ENCODE measurements around the gene CABLES1.

CABLES1 gene

GRCh38 chr18:23169673-23170044 is 34.4 kb downstream of the CABLES1 start:
- no peak for DNase-seq (ENCODE audit: low read depth in 3 of 3)

- DNase-seq (ENCODE audit: low read depth in 3 of 3) = no peak
These were observed 34.9 kb downstream of the CABLES1 start for GRCh38 chr18:23170137-23170536.

GRCh38 chr18:23171581-23172156 is 36.4 kb downstream of the CABLES1 start:
- no peak for DNase-seq (ENCODE audit: low read depth in 3 of 3)

GRCh38 chr18:23172591-23173380 is 37.5 kb downstream of the CABLES1 start:
- no peak for DNase-seq (ENCODE audit: low read depth in 3 of 3)

- no peak for DNase-seq (ENCODE audit: low read depth in 3 of 3)
These were observed 38.6 kb downstream of the CABLES1 start for GRCh38 chr18:23173912-23174311.

GRCh38 chr18:23176701-23177432 is 41.6 kb downstream of the CABLES1 start:
- DNase-seq (ENCODE audit: low read depth in 3 of 3) = no peak

- DNase-seq (ENCODE audit: low read depth in 3 of 3) = no peak
These were observed 42.3 kb downstream of the CABLES1 start for GRCh38 chr18:23177433-23178072.

- no peak for DNase-seq (ENCODE audit: low read depth in 3 of 3)
These were observed 42.9 kb downstream of the CABLES1 start for GRCh38 chr18:23178201-23178600.

GRCh38 chr18:23178661-23179081 is 43.4 kb downstream of the CABLES1 start:
- DNase-seq (ENCODE audit: low read depth in 3 of 3) = no peak

- DNase-seq (ENCODE audit: low read depth in 3 of 3) = no peak
These were observed 44.1 kb downstream of the CABLES1 start for GRCh38 chr18:23179416-23179815.

GRCh38 chr18:23181547-23181946 is 46.3 kb downstream of the CABLES1 start:
- DNase-seq (ENCODE audit: low read depth in 3 of 3) = no peak

- no peak for DNase-seq (ENCODE audit: low read depth in 3 of 3)
These were observed 47.3 kb downstream of the CABLES1 start for GRCh38 chr18:23182606-23183005.

GRCh38 chr18:23183411-23184150 is 48.3 kb downstream of the CABLES1 start:
- no peak for DNase-seq (ENCODE audit: low read depth in 3 of 3)

GRCh38 chr18:23186781-23187180 is 51.5 kb downstream of the CABLES1 start:
- no peak for DNase-seq (ENCODE audit: low read depth in 3 of 3)

- no peak for DNase-seq (ENCODE audit: low read depth in 3 of 3)
These were observed 52.9 kb downstream of the CABLES1 start for GRCh38 chr18:23188068-23188760.

GRCh38 chr18:23189099-23189498 is 53.8 kb downstream of the CABLES1 start:
- DNase-seq (ENCODE audit: low read depth in 3 of 3) = no peak

- DNase-seq (ENCODE audit: low read depth in 3 of 3) = no peak
These were observed 54.7 kb downstream of the CABLES1 start for GRCh38 chr18:23189768-23190661.

GRCh38 chr18:23191232-23191631 is 55.9 kb downstream of the CABLES1 start:
- no peak for DNase-seq (ENCODE audit: low read depth in 3 of 3)

GRCh38 chr18:23193742-23194141 is 58.5 kb downstream of the CABLES1 start:
- no peak for DNase-seq (ENCODE audit: low read depth in 3 of 3)

Data from stimulated activated CD4-positive, alpha-beta T cell treated with anti-CD3 and anti-CD28 coated beads, TNF-alpha, amount 100 ng/mL, for 24 hours (primary cell).